A673 (cell line): ENCODE results near the gene COG4. TPM values are rescaled to one million over a fixed set of nuclear protein-coding genes. Genes with fewer than 3 reads are reported as not detected.

Source experiments
- BruUV-seq: library from RNA; stranded (reverse); fragments of 400-500 nt; replicated peaks from 2 replicates; lab custom pipeline; 2021; lab: Mats Ljungman, UMichigan
- CTCF ChIA-PET: fragments of 300-600 bp; sonication (Branson Sonifier 250); formaldehyde crosslinking; loops from one replicate; lab custom pipeline; 2022; ENCODE audit warnings: antibody characterized with exemption; lab: Charles Lee
- POLR2A ChIA-PET: fragments of 300-600 bp; sonication (Branson Sonifier 250); formaldehyde crosslinking; loops from one replicate; lab custom pipeline; 2022; ENCODE audit warnings: antibody characterized with exemption; ENCODE audit not compliant: low non-redundant PET; lab: Charles Lee
- DNase-seq: peaks from one replicate; pipeline ENCODE4 v3.0.0-alpha.2; 2015; ENCODE audit warnings: low spot score
- H3K27ac ChIP-seq: fragments of 200-600 bp; sonication (generic); 2 replicates; pipeline ENCODE4 v1.5.1; 2016; ENCODE audit warnings: mixed run types, low read depth, mild to moderate bottlenecking, mixed read lengths, antibody characterized with exemption, low read length; ENCODE audit not compliant: poor library complexity, severe bottlenecking
- H3K27me3 ChIP-seq: fragments of 200-600 bp; sonication (generic); replicated peaks from 2 replicates; pipeline ENCODE4 v1.6.1; 2017; ENCODE audit warnings: mixed run types, low read depth, mild to moderate bottlenecking, mixed read lengths, antibody characterized with exemption, low read length; ENCODE audit not compliant: insufficient read depth, poor library complexity
- H3K36me3 ChIP-seq: fragments of 200-600 bp; sonication (generic); 2 replicates; pipeline ENCODE4 v1.6.1; 2016; ENCODE audit warnings: mixed run types, mild to moderate bottlenecking, mixed read lengths, antibody characterized with exemption, low read length; ENCODE audit not compliant: insufficient read depth, poor library complexity, severe bottlenecking
- H3K4me1 ChIP-seq: fragments of 200-600 bp; sonication (generic); 2 replicates; pipeline ENCODE4 v1.6.1; 2017; ENCODE audit warnings: mixed run types, mild to moderate bottlenecking, mixed read lengths, antibody characterized with exemption, low read length; ENCODE audit not compliant: insufficient read depth, poor library complexity, severe bottlenecking
- H3K4me3 ChIP-seq: fragments of 200-600 bp; sonication (generic); 2 replicates; pipeline ENCODE4 v1.5.1; 2016; ENCODE audit warnings: low read depth, mixed run types, mild to moderate bottlenecking, mixed read lengths, low read length; ENCODE audit not compliant: poor library complexity, severe bottlenecking
- H3K9me3 ChIP-seq: fragments of 200-600 bp; sonication (generic); 2 replicates; pipeline ENCODE4 v1.6.1; 2016; ENCODE audit warnings: mixed run types, low read depth, mild to moderate bottlenecking, mixed read lengths, antibody characterized with exemption, low read length; ENCODE audit not compliant: poor library complexity, severe bottlenecking
- EZH2 ChIP-seq: fragments of 200-600 bp; sonication (generic); IDR thresholded peaks from 2 replicates; pipeline ENCODE4 v1.6.1; 2017; ENCODE audit warnings: borderline replicate concordance, low read depth, mild to moderate bottlenecking, mixed read lengths, antibody characterized with exemption, low read length; ENCODE audit not compliant: poor library complexity, severe bottlenecking
- intact Hi-C: fragments of 100-400 bp; cut with micrococcal nuclease; formaldehyde crosslinking; loops from one replicate; pipeline ENCODE4 v1.10.0; 2022; ENCODE audit not compliant: unreplicated experiment
- total RNA-seq: library from RNA; stranded (reverse); gene quantifications from 2 replicates; pipeline ENCODE4 v1.2.3, GENCODE V29; 2021
- TF ChIP-seq, protein P1 (sequence below): fragments of 300-800, 200-600 bp; sonication (generic); conservative IDR thresholded peaks from 2 replicates; pipeline ENCODE4 v1.5.1; 2017; ENCODE audit warnings: low read depth, mild to moderate bottlenecking, antibody characterized with exemption, low read length, moderate library complexity, mixed read lengths

Gene COG4
- total RNA-seq, 1 experiment from 2014 or later: 68.6 TPM

GRCh38 chr16:70432723-70433457, 90.5 kb downstream of the COG4 start:
- CTCF ChIA-PET: no interaction called here
- Histone ChIP-seq H3K9me3 (no peaks in the 10 kb centered on the region), H3K4me3 (no peak overlapping the region), H3K27me3 (no peaks in the 10 kb centered on the region), H3K36me3 (no peaks in the 10 kb centered on the region), H3K27ac (peak overlapping the region; percentile 64), H3K4me1 (peaks cover 58% of the 10 kb centered on the region)
- no TSS peak for BruUV-seq
- no peak for TF ChIP-seq EZH2
- TF ChIP-seq, protein P1, sequence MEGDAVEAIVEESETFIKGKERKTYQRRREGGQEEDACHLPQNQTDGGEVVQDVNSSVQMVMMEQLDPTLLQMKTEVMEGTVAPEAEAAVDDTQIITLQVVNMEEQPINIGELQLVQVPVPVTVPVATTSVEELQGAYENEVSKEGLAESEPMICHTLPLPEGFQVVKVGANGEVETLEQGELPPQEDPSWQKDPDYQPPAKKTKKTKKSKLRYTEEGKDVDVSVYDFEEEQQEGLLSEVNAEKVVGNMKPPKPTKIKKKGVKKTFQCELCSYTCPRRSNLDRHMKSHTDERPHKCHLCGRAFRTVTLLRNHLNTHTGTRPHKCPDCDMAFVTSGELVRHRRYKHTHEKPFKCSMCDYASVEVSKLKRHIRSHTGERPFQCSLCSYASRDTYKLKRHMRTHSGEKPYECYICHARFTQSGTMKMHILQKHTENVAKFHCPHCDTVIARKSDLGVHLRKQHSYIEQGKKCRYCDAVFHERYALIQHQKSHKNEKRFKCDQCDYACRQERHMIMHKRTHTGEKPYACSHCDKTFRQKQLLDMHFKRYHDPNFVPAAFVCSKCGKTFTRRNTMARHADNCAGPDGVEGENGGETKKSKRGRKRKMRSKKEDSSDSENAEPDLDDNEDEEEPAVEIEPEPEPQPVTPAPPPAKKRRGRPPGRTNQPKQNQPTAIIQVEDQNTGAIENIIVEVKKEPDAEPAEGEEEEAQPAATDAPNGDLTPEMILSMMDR: no peak
- POLR2A ChIA-PET: no interaction called here
- intact Hi-C loops: no loop called here
- DNase-seq: no peak

DNA sequence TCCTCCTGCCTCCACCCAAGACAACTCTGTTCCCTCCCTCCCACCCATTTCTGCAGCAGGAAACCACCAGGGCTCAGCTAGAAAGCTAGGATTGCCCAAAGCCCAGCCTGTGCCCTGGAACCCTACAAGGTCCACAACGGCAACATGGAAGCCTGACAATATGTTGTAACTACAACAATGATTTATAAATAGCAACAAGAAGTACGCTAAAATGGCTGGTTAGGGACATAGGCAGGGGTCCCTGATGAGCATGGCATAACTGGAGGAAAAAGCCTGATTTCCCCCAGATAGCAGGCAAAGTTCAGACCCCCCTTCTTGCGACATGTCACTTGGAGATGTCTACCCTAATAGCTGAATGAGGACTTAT, 91.0 kb downstream of the COG4 start:
- Histone ChIP-seq H3K4me3 (no peak overlapping the region), H3K9me3 (no peaks in the 10 kb centered on the region), H3K4me1 (peaks cover 54% of the 10 kb centered on the region), H3K36me3 (no peaks in the 10 kb centered on the region), H3K27me3 (no peaks in the 10 kb centered on the region), H3K27ac (peak overlapping the region; percentile 64)
- DNase-seq: no peak
- intact Hi-C loops: no loop called here
- ChIA-PET POLR2A (no interaction called here), CTCF (no interaction called here)
- TF ChIP-seq, protein P1: no peak
- TF ChIP-seq EZH2: no peak
- no TSS peak for BruUV-seq

- H3K36me3 ChIP-seq: no peaks in the 10 kb centered on the region
- peak; percentile 65 for DNase-seq
- peak overlapping the region; percentile 90 for H3K27ac ChIP-seq
- ChIA-PET POLR2A (no interaction called here), CTCF (no interaction called here)
- TF ChIP-seq, protein P1: no peak
- TF ChIP-seq EZH2: no peak
- intact Hi-C loops: no loop called here
- H3K4me3 ChIP-seq: no peak overlapping the region
- H3K27me3 ChIP-seq: no peaks in the 10 kb centered on the region
- BruUV-seq: no TSS peak
- H3K4me1 ChIP-seq: peaks cover 44% of the 10 kb centered on the region
- H3K9me3 ChIP-seq: no peaks in the 10 kb centered on the region
These were observed 92.5 kb downstream of the COG4 start for GRCh38 chr16:70430667-70431536.

Other genes starting within 250 kb of the COG4 start
- 234 and 270 TPM in 2 replicates for gene AARS1, start 234.0 kb downstream of the COG4 start, total RNA-seq
- gene DDX19B, start 224.4 kb downstream of the COG4 start, total RNA-seq: 37.6 and 41.8 TPM in 2 replicates
- gene DDX19A, start 176.7 kb downstream of the COG4 start, total RNA-seq: 56.7 and 65.5 TPM in 2 replicates
- 26.5 and 29.0 TPM in 2 replicates for gene ST3GAL2, start 84.5 kb downstream of the COG4 start, total RNA-seq
- 11.2 and 14.8 TPM in 2 replicates for gene FCSK, start 69.0 kb downstream of the COG4 start, total RNA-seq
- 518 and 571 TPM in 2 replicates for gene SF3B3, start 262 bp upstream of the COG4 start, total RNA-seq
- gene IL34, start 123.0 kb upstream of the COG4 start, total RNA-seq: not detected in 2 replicates
- 47.6 and 54.8 TPM in 2 replicates for gene MTSS2, start 162.5 kb upstream of the COG4 start, total RNA-seq